HEK293T (cell line): ENCODE measurements around the gene PLEKHM2.

Experiments
- CTCF ChIA-PET: fragments of 350-600 bp; formaldehyde crosslinking; extraction: SDS; loops from one replicate; lab custom pipeline; 2021; ENCODE audit warnings: antibody characterized with exemption, inconsistent platforms; lab: Yijun Ruan, JAX
- POLR2A ChIA-PET: fragments of 350-600 bp; formaldehyde crosslinking; extraction: SDS; loops from one replicate; lab custom pipeline; 2020; ENCODE audit warnings: antibody characterized with exemption, inconsistent platforms; lab: Yijun Ruan, JAX
- DNase-seq: peaks from one replicate; pipeline ENCODE4 v3.0.0; 2012; ENCODE audit warnings: mixed read lengths; ENCODE audit errors: extremely low spot score
- ARNT ChIP-seq: fragments of 450-650 bp; IDR thresholded peaks from 2 replicates; pipeline ENCODE4 v1.6.1; 2017; ENCODE audit warnings: mild to moderate bottlenecking
- BHLHE40 ChIP-seq: fragments of 450-650 bp; IDR thresholded peaks from 2 replicates; pipeline ENCODE4 v1.6.1; 2016; ENCODE audit warnings: mild to moderate bottlenecking, moderate library complexity, borderline replicate concordance
- CTBP1 ChIP-seq: fragments of 450-650 bp; IDR thresholded peaks from 2 replicates; pipeline ENCODE4 v1.6.1; 2016; ENCODE audit warnings: borderline replicate concordance
- ELF4 ChIP-seq: fragments of 450-650 bp; IDR thresholded peaks from 2 replicates; pipeline ENCODE4 v1.6.1; 2017; ENCODE audit warnings: antibody characterized with exemption
- FOXA1 ChIP-seq: fragments of 450-650 bp; IDR thresholded peaks from 2 replicates; pipeline ENCODE4 v1.6.1; 2016; ENCODE audit warnings: mild to moderate bottlenecking
- FOXK2 ChIP-seq: fragments of 450-650 bp; IDR thresholded peaks from 2 replicates; pipeline ENCODE4 v1.6.1; 2016; ENCODE audit warnings: mild to moderate bottlenecking
- FOXM1 ChIP-seq: fragments of 450-650 bp; IDR thresholded peaks from 2 replicates; pipeline ENCODE4 v1.6.1; 2017; ENCODE audit warnings: mild to moderate bottlenecking, borderline replicate concordance
- HDGF ChIP-seq: fragments of 450-650 bp; IDR thresholded peaks from 2 replicates; pipeline ENCODE4 v1.6.1; 2017; ENCODE audit warnings: antibody characterized with exemption, borderline replicate concordance
- L3MBTL2 ChIP-seq: fragments of 450-650 bp; conservative IDR thresholded peaks from 2 replicates; pipeline ENCODE4 v1.6.1; 2016; ENCODE audit warnings: mild to moderate bottlenecking
- LEF1 ChIP-seq: fragments of 450-650 bp; IDR thresholded peaks from 2 replicates; pipeline ENCODE4 v1.6.1; 2017; ENCODE audit warnings: mild to moderate bottlenecking, borderline replicate concordance
- NFRKB ChIP-seq: fragments of 450-650 bp; IDR thresholded peaks from 2 replicates; pipeline ENCODE4 v1.6.1; 2016; ENCODE audit warnings: mild to moderate bottlenecking, moderate library complexity
- SP1 ChIP-seq: fragments of 450-650 bp; IDR thresholded peaks from 2 replicates; pipeline ENCODE4 v1.6.1; 2017
- SUZ12 ChIP-seq: fragments of 450-650 bp; IDR thresholded peaks from 2 replicates; pipeline ENCODE4 v1.6.1; 2016; ENCODE audit warnings: mild to moderate bottlenecking
- TARDBP ChIP-seq: fragments of 450-650 bp; IDR thresholded peaks from 2 replicates; pipeline ENCODE4 v1.6.1; 2016
- ZNF384 ChIP-seq: fragments of 450-650 bp; IDR thresholded peaks from 2 replicates; pipeline ENCODE4 v1.6.1; 2016
- TF ChIP-seq, protein P1 (sequence below): fragments of 450-650 bp; IDR thresholded peaks from 2 replicates; pipeline ENCODE4 v1.6.1; 2016

The PLEKHM2 gene

DNA sequence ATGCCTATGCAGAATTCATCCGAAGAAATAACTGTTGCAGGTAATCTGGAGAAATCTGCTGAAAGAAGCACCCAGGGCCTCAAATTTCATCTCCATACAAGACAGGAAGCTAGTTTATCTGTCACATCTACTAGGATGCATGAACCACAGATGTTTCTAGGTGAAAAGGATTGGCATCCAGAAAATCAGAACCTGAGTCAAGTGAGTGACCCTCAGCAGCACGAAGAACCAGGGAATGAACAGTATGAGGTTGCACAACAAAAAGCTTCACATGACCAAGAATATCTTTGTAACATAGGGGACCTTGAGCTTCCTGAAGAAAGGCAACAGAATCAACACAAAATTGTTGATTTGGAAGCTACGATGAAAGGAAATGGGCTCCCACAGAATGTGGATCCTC lies 24.0 kb upstream of the PLEKHM2 start:
- no peak for TF ChIP-seq BHLHE40
- DNase-seq, result no peak
- CTCF ChIA-PET, result no interaction called here
- POLR2A ChIA-PET, result no interaction called here

DNA sequence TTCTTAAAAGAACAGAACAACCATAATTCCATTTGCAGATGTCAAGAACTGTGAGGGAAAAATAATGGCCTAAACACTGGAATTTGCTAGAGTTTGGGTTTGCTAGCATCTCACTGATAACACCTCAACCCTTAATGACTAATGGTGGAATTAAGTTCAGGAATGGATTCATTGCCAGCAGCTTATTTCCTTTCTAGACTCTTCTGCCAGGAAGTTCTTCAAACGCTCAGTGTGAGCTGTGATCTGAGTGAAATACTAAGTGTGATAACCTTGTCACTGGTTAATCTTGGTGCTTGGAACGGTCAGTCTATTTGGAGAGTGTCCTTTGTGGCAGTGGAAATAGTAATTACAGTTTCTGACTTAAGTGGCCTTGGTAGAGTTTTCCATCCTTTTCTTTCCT lies 21.6 kb upstream of the PLEKHM2 start:
- TF ChIP-seq L3MBTL2 (no peak), HDGF (no peak), FOXM1 (no peak), TARDBP (no peak), ARNT (no peak), SUZ12 (no peak), BHLHE40 (no peak), FOXK2 (no peak), FOXA1 (no peak), NFRKB (no peak), SP1 (no peak), CTBP1 (no peak), LEF1 (no peak), ELF4 (no peak), ZNF384 (no peak)
- TF ChIP-seq, protein P1, sequence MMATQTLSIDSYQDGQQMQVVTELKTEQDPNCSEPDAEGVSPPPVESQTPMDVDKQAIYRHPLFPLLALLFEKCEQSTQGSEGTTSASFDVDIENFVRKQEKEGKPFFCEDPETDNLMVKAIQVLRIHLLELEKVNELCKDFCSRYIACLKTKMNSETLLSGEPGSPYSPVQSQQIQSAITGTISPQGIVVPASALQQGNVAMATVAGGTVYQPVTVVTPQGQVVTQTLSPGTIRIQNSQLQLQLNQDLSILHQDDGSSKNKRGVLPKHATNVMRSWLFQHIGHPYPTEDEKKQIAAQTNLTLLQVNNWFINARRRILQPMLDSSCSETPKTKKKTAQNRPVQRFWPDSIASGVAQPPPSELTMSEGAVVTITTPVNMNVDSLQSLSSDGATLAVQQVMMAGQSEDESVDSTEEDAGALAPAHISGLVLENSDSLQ, result no peak
- POLR2A ChIA-PET, result no interaction called here
- no peak for DNase-seq
- CTCF ChIA-PET, result no interaction called here

DNA sequence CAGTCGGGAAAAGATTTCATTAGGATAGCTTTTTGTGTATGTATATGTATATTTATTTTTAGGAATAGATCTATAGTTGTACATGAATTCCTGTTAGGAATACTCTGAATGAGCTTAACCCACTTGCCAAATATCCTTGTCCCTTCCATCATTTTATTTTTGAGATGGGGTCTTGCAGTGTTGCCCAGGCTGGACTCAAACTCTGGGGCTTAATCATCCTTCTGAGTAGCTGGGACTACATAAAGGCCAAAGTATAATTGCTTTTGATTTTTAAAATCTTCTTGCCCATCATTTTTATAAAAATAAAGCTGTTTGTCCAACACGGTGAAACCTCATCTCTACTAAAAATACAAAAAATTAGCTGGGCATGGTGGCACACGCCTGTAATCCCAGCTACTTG lies 20.2 kb upstream of the PLEKHM2 start:
- TF ChIP-seq LEF1, result no peak
- no peak for TF ChIP-seq NFRKB
- TF ChIP-seq CTBP1, result no peak
- TF ChIP-seq FOXA1, result no peak
- no peak for TF ChIP-seq FOXM1
- TF ChIP-seq, protein P1, result no peak
- no peak for TF ChIP-seq BHLHE40
- no peak for TF ChIP-seq SP1
- TF ChIP-seq HDGF, result no peak
- CTCF ChIA-PET, result interaction anchor here (0.5 to 0.6 kb wide), 3 partner anchors 18 to 1833 kb away, joined by 3 to 5 read pairs (median 4); no protein-coding TSS in a partner anchor
- POLR2A ChIA-PET, result interaction anchor here (0.6 kb wide), 1 partner anchor 13 kb away, joined by 4 read pairs; no protein-coding TSS in a partner anchor
- DNase-seq, result no peak

DNA sequence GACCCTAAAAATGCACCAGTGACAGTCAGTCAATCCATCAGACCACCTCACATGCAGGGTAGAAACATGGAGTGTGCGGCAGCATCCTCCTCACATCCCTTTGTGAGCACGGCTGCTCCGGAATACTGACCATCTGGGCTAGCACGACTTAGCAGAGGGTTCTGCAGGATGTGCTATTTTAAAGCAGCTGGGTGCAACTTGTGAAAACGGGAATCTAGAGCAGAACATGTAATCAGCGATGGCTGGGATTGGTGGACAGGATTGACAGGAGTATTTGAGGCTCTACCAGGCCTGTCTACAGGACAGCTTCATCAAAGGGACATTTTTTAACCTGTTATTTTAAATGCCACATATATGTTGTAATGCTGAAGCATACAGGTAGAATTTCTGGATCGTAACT lies 16.8 kb upstream of the PLEKHM2 start:
- ChIA-PET POLR2A (no interaction called here), CTCF (no interaction called here)
- TF ChIP-seq BHLHE40, result no peak
- TF ChIP-seq, protein P1, result no peak
- DNase-seq, result no peak

DNA sequence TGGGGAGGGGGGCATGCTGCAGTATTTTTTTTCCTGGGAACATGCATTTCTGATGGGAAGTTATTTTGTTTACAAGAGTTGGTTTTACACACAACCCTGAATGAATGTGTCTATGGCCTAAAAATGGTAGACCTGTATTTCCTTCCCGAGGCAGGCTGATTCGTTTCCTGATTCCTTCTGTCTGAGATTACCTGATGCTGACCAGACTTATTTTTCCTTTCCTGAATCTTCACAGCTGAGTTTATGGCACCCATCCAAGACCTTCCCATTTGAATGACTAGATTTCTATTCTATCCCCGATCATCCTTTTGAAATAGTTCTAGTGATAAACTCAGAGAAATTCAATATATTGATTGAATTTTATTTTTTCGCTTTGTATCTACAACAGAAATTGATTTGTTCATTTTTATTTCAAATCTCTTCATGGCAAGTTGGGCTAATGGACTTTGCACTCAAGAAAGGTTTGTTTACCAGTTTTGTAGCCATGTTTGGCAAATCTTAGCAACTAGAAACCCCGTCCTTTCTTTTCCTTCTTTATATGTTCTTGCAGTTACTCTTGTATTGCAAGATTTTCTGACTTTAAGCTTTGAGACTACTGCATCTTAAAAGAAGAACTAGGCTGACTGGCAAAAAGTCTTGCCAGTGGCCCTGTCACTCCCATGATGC lies 15.9 kb upstream of the PLEKHM2 start:
- POLR2A ChIA-PET, result no interaction called here
- DNase-seq, result no peak
- TF ChIP-seq FOXK2 (no peak), SP1 (no peak), ARNT (no peak), FOXM1 (no peak), NFRKB (no peak), LEF1 (no peak), BHLHE40 (no peak), ELF4 (no peak), SUZ12 (no peak), TARDBP (no peak), HDGF (no peak), ZNF384 (no peak), FOXA1 (no peak), CTBP1 (no peak), L3MBTL2 (no peak)
- TF ChIP-seq, protein P1, result no peak
- CTCF ChIA-PET, result no interaction called here

DNA sequence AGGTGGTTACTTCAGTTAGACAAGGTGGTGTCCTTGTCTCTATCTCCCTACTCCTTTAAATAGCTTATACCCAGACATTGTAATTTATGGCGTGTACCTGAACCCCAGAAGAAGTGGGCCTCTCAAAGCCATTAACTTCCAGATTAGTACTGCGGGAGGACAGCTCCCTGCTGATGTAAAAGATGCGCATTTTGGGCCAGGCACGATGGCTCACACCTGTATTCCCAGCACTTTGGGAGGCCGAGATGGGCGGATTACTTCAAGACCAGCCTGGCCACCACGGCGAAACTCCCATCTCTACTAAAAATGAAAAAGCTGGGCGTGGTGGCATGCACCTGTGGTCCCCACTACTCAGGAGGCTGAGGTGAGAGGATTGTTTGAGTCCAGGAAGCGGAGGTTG lies 15.0 kb upstream of the PLEKHM2 start:
- no peak for DNase-seq
- TF ChIP-seq ELF4 (no peak), FOXK2 (no peak), L3MBTL2 (no peak), NFRKB (no peak)
- POLR2A ChIA-PET, result no interaction called here
- CTCF ChIA-PET, result no interaction called here

DNA sequence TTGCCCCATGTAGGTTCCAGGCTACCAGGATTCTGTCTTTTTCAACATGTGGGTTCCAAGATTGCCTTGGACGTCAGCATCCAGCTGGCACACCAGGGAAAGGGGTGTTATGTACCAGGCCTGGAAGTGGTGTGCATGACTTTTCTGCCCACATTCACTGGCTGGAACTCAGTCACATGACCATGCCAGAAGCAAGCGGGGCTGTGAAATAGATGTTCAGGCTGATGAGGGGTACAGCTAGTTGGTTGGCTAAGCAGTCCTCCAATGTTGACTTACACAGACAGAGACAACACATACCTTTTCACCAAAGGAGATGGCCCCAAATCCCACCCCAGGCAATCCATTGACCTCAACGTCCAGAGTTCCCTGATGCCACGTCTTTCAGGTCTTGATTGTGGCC lies 14.3 kb upstream of the PLEKHM2 start:
- ChIA-PET CTCF (no interaction called here), POLR2A (no interaction called here)
- no peak for DNase-seq
- TF ChIP-seq FOXM1 (no peak), CTBP1 (no peak), ELF4 (no peak), HDGF (no peak), TARDBP (no peak), BHLHE40 (no peak), FOXK2 (no peak), ARNT (no peak), SP1 (no peak), LEF1 (no peak), ZNF384 (no peak)
- TF ChIP-seq, protein P1, result no peak
